ENCODE measurements around the gene XCL2.

XCL2 gene

DNA sequence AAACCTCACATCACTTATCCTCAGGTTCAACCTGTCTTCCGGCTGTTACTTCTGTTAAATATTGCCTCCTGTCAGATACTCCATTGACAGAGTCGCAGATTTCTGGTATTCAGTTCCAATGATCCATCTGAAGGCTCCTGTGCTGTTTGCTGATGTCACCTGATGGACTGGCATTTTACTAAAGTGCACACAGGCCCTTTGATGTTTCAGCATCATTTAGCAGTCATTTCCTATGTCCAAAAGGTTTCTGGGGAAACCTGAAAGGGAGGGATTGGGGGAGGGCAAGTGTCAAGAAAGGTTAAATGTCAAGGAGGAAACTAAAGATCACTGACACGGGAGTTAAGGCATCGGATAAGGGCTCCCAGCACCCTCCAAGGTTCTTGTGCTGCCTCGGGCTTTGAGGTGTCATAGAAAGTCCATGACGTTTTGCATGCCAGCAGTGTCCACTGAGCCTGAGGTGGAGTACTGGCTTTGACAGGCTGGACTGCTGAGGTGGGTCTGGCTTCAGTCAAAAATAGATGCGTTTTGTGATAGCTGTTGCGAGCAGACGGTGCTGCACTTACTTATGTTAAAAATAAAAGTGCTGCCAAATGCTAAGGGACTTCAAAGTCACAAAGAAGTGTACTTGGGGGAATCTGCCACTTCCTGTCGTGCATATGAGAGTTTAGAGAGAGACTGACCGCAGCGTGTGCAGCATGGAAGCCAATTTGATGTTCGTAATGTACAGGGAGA lies 30.8 kb downstream of the XCL2 start:
- H3K4me3 ChIP-seq (ENCODE audit: low read depth, low read length), result no peak overlapping the region
- TF ChIP-seq, protein P1, sequence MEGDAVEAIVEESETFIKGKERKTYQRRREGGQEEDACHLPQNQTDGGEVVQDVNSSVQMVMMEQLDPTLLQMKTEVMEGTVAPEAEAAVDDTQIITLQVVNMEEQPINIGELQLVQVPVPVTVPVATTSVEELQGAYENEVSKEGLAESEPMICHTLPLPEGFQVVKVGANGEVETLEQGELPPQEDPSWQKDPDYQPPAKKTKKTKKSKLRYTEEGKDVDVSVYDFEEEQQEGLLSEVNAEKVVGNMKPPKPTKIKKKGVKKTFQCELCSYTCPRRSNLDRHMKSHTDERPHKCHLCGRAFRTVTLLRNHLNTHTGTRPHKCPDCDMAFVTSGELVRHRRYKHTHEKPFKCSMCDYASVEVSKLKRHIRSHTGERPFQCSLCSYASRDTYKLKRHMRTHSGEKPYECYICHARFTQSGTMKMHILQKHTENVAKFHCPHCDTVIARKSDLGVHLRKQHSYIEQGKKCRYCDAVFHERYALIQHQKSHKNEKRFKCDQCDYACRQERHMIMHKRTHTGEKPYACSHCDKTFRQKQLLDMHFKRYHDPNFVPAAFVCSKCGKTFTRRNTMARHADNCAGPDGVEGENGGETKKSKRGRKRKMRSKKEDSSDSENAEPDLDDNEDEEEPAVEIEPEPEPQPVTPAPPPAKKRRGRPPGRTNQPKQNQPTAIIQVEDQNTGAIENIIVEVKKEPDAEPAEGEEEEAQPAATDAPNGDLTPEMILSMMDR (conservative IDR thresholded peaks at IDR 0.05; ENCODE audit: low read depth, low read length), result no peak
- no peak for DNase-seq (ENCODE audit: low read depth)

DNA sequence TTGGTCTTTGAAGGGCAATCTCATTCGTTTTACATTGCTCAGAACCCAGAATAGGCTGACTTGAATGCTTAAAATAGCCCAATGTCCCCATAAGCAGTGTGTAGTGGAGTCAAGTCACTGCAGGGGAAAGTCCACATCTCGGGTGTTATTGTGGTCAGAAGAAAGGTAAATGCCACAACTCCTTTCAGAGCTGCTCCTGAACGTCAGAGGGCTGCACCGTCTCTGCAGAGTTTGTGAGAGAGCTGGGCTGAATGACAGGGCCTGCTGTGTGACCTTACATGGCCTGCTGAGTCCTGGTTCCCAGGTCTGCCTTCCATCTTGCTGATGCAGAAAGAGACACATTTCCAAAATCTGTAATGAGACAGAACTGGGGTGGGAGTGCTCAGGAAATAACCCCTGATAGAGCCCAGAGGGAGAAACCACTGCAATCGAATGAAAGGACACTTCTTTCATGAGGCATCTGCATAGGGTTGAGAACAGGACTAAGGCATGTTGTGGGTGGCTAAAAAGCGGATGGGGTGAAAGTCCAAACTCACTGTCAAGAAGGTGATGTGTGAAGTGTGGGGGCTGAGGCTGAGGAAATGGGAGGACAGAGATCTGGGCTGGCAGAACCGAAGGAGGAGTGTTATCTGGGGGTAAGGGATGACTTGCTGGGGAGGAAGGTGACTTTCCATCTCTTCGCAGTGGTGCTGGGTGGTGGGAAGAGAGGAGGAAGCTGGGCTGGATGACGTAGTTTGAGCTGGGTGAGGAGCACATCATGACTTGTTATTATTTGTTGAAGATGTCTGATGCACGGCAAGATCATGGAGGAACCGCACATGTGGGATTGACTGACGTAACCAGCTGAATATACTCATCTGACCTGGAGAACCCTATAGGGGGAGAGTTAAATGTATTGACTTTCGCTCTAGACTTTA lies 33.7 kb downstream of the XCL2 start:
- no peak overlapping the region for H3K4me3 ChIP-seq (ENCODE audit: low read depth, low read length)
- TF ChIP-seq, protein P1 (conservative IDR thresholded peaks at IDR 0.05; ENCODE audit: low read depth, low read length), result no peak
- no peak for DNase-seq (ENCODE audit: low read depth)

DNA sequence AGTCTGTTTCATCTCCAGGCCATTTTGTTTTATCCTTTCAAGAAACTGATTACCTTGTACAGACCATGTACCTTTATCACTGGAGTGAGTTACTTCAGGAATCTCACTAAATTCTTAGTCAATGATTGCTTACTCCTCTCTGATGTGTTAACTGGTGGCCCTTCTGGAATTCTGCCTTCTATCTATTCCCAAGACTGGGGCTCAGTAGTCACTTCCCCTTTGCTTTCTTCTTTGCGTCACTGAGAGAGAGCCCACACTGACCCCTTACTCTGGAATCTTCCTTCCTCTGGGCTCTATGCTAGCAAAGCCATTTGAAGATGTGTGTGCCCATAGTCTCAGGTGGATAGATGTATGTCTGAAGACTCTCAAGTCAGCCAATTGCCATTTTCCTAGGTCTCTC lies 34.6 kb downstream of the XCL2 start:
- TF ChIP-seq, protein P1 (conservative IDR thresholded peaks at IDR 0.05; ENCODE audit: low read depth, low read length), result no peak
- no peak overlapping the region for H3K4me3 ChIP-seq (ENCODE audit: low read depth, low read length)
- no peak for DNase-seq (ENCODE audit: low read depth)

DNA sequence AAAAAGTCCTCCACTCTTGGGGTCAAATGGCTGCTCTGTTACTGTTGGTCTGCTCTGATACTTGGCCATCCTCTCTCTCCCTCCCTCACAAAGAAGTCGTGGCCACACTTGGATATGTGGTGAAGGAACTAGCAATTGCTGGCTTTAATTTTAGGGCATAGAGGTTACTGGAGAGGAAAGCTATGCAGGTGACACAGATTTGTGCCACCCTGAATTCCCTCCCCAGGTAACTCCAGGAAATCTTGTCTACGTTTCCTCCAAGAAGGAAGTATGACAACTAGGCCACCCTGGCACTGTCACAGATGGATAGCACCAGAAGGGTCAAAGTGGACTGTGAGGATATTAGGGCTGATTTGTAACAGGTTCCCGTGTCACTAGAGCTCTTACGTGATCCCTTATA lies 36.0 kb downstream of the XCL2 start:
- H3K4me3 ChIP-seq (ENCODE audit: low read depth, low read length), result no peak overlapping the region
- TF ChIP-seq, protein P1 (conservative IDR thresholded peaks at IDR 0.05; ENCODE audit: low read depth, low read length), result no peak
- no peak for DNase-seq (ENCODE audit: low read depth)

DNA sequence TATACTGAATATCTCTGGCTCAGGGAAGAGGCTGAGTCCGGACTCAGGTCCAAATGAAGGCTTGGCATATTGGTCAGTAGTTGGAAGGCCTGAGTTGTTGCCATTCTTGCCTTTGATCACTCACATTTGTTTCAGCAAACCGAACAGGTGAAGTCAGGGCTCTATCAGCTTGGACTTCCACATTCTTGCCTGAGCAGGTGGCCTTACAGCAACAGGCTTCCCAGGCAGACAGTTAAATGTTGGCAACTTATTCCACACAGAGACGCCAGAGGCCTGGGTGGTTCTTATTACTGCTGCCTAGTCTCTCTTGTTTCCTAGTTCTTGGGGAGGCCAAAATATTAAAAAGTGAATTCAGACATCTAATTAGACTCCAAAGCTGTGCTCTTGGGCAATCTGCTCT lies 36.6 kb downstream of the XCL2 start:
- H3K4me3 ChIP-seq (ENCODE audit: low read depth, low read length), result no peak overlapping the region
- DNase-seq (ENCODE audit: low read depth), result no peak
- TF ChIP-seq, protein P1 (conservative IDR thresholded peaks at IDR 0.05; ENCODE audit: low read depth, low read length), result no peak

DNA sequence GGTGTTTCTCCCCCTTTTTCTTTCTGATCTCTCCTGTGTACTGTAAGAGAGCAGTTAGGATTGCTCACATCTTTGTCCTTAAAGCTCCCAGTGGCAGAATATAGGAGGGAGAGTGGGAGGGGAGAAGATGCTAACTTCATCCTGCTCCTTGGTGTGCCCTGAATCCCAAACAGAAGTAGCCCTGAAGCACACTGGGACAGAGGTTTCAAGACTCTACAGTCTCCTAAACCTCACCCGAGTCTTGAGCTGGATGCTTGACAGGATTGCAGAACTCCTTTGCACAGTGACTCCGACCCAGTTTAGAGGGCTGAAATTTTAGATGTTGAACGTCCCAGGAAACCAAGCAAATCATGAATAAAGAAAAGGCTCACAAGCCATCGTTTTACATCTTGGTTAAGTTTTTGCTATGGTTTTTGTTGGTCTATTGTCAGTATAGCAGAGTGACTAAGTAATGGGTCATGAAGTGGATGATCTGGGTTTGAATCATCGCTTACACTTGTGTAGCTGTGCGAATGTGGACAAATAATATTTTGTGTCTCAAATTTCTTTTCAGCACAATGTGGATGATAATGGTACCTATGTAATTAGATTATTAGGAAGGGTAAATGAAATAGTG lies 37.5 kb downstream of the XCL2 start:
- TF ChIP-seq, protein P1 (conservative IDR thresholded peaks at IDR 0.05; ENCODE audit: low read depth, low read length), result no peak
- H3K4me3 ChIP-seq (ENCODE audit: low read depth, low read length), result no peak overlapping the region
- DNase-seq (ENCODE audit: low read depth), result no peak
